Natural killer cell (primary cell): ENCODE measurements around the gene FGFR1OP2. TPM values are rescaled to one million over a fixed set of nuclear protein-coding genes. Genes with fewer than 3 reads are reported as not detected.

Experiments
- ATAC-seq, 3 donors: fragments of 150-1000 bp in 2 of 3; fragments of 200-7000 bp in 1 of 3; cut with Tn5 transposase; 1 replicate in 1 of 3; 2 replicates in 2 of 3; pipeline ENCODE4 v1.10.0; 2021; ENCODE audit warnings: mild to moderate bottlenecking in 2 of 3, moderate library complexity in 2 of 3
- DNase-seq, 2 donors: peaks; one replicate each; pipeline versions ENCODE4 v3.0.0 to v3.0.0-alpha.2; 2013 to 2021; ENCODE audit warnings: mixed read lengths in 1 of 2
- H3K27ac ChIP-seq: one replicate; pipeline ENCODE4 v1.5.1; 2013; ENCODE audit warnings: mild to moderate bottlenecking, low read length
- H3K27me3 ChIP-seq: one replicate; pipeline ENCODE4 v1.6.1; 2013; ENCODE audit warnings: low read length; ENCODE audit not compliant: control insufficient read depth, insufficient read depth
- H3K36me3 ChIP-seq: one replicate; pipeline ENCODE4 v1.6.1; 2013; ENCODE audit warnings: low read length; ENCODE audit not compliant: control insufficient read depth, insufficient read depth
- H3K4me1 ChIP-seq: one replicate; pipeline ENCODE4 v1.6.1; 2013; ENCODE audit warnings: low read length; ENCODE audit not compliant: control insufficient read depth, insufficient read depth
- H3K4me3 ChIP-seq: one replicate; pipeline ENCODE4 v1.5.1; 2013; ENCODE audit warnings: low read length
- H3K9me3 ChIP-seq: one replicate; pipeline ENCODE4 v1.6.1; 2013; ENCODE audit warnings: low read length; ENCODE audit not compliant: control insufficient read depth, insufficient read depth
- H3K27ac Mint-ChIP-seq, 2 donors: one replicate each; pipeline ENCODE4 v1.8.0; 2022; ENCODE audit warnings: mild to moderate bottlenecking in 2 of 2, mixed read lengths in 2 of 2, moderate library complexity in 1 of 2
- H3K27me3 Mint-ChIP-seq, 2 donors: one replicate each; pipeline ENCODE4 v1.8.0; 2022; ENCODE audit warnings: low read depth in 2 of 2, mixed read lengths in 2 of 2
- H3K36me3 Mint-ChIP-seq: one replicate; pipeline ENCODE4 v1.8.0; 2022; ENCODE audit warnings: mixed read lengths
- H3K4me1 Mint-ChIP-seq, 2 donors: one replicate each; pipeline ENCODE4 v1.8.0; 2022; ENCODE audit warnings: mixed read lengths in 2 of 2
- H3K4me3 Mint-ChIP-seq: one replicate; pipeline ENCODE4 v1.8.0; 2022; ENCODE audit warnings: mild to moderate bottlenecking, moderate library complexity, mixed read lengths
- H3K9me3 Mint-ChIP-seq, 2 donors: one replicate each; pipeline ENCODE4 v1.8.0; 2022; ENCODE audit warnings: mixed read lengths in 2 of 2
- WGBS: methylation state at CpG from one replicate; pipeline ENCODE4 v1.1.7; 2013; ENCODE audit warnings: missing lambda C conversion rate; ENCODE audit not compliant: insufficient coverage; 5-methylcytosine and 5-hydroxymethylcytosine counted together
- intact Hi-C: fragments of 100-400 bp; cut with micrococcal nuclease; formaldehyde crosslinking; loops from one replicate; pipeline ENCODE4 v1.14.2; 2022
- total RNA-seq, 4 donors: library from RNA; stranded (reverse); fragments of 120-200 nt in 1 of 4; gene quantifications; one replicate each; pipeline versions ENCODE4 v1.2.3 to v1.2.4, GENCODE V29; 2013 to 2022
- TF ChIP-seq, protein P1 (sequence below): fragments of 200-600 bp; IDR thresholded peaks from one replicate; pipeline ENCODE4 v1.8.0; 2022; ENCODE audit warnings: antibody characterized with exemption

Gene FGFR1OP2
- total RNA-seq, 3 donors from 2014 or later (not counting 1 experiment from before 2014, with no cell fraction given), result 43.3 to 59.9 (median 45.3) TPM

DNA sequence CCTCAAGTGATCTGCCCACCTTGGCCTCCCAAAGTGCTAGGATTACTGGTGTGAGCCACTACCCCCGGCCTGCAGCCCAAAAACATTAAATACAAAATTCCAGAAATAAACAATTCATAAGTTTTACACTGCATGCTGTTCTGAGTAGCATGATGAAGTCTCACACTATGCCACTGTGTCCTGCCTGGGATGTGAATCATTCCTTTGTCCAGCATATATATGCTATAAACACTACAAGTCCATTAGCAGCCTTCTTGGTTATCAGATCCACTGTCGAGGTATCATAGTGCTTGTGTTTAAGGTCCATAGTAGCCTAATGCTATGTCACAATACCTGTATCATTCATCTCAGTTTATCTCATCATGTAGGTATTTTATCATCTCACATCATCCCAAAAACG is 16.4 kb upstream of the FGFR1OP2 start:
- no peak for DNase-seq
- TF ChIP-seq, protein P1, sequence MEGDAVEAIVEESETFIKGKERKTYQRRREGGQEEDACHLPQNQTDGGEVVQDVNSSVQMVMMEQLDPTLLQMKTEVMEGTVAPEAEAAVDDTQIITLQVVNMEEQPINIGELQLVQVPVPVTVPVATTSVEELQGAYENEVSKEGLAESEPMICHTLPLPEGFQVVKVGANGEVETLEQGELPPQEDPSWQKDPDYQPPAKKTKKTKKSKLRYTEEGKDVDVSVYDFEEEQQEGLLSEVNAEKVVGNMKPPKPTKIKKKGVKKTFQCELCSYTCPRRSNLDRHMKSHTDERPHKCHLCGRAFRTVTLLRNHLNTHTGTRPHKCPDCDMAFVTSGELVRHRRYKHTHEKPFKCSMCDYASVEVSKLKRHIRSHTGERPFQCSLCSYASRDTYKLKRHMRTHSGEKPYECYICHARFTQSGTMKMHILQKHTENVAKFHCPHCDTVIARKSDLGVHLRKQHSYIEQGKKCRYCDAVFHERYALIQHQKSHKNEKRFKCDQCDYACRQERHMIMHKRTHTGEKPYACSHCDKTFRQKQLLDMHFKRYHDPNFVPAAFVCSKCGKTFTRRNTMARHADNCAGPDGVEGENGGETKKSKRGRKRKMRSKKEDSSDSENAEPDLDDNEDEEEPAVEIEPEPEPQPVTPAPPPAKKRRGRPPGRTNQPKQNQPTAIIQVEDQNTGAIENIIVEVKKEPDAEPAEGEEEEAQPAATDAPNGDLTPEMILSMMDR, result no peak
- no peaks in the 10 kb centered on the region for H3K27me3 ChIP-seq
- no peak overlapping the region for H3K4me3 ChIP-seq
- intact Hi-C loops, result no loop called here
- no peaks in the 10 kb centered on the region for H3K9me3 Mint-ChIP-seq
- H3K36me3 Mint-ChIP-seq, result no peaks in the 10 kb centered on the region
- 100% methylated on average over 2 of the region's 3 CpGs for WGBS
- H3K27ac Mint-ChIP-seq, result no peak overlapping the region
- H3K27me3 Mint-ChIP-seq, result no peaks in the 10 kb centered on the region
- H3K4me1 Mint-ChIP-seq, result no peaks in the 10 kb centered on the region
- H3K4me3 Mint-ChIP-seq, result no peak overlapping the region
- no peaks in the 10 kb centered on the region for H3K4me1 ChIP-seq
- no peaks in the 10 kb centered on the region for H3K9me3 ChIP-seq
- no peak for ATAC-seq
- H3K36me3 ChIP-seq, result peaks cover 54% of the 10 kb centered on the region
- no peak overlapping the region for H3K27ac ChIP-seq

DNA sequence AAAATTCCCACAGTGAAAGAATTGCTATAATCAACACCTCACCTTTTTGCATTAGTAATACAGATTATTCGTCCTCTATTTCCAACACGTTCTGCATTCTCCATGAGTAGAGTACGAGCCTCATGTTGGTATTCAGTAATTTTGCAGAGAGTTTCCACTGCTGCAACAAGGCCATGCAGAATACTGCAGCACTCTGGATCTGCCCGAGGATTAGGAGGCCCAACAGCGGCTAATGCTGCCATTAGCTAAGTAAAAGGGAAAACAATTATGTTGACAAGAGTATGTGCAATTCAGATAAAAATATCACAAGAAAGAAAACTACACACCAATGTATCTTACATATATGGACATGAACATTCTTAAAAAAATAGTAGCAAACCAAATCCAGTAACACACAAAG is 9.6 kb upstream of the FGFR1OP2 start:
- no peak overlapping the region for H3K4me3 ChIP-seq
- no peaks in the 10 kb centered on the region for H3K27me3 ChIP-seq
- Mint-ChIP-seq H3K9me3 (no peaks in the 10 kb centered on the region), H3K4me3 (no peak overlapping the region), H3K27ac (no peak overlapping the region), H3K27me3 (no peaks in the 10 kb centered on the region), H3K36me3 (no peaks in the 10 kb centered on the region), H3K4me1 (peaks cover 20 to 21% of the 10 kb centered on the region in 2 donors)
- 100% methylated on average over 5 of the region's 5 CpGs for WGBS
- peaks cover 42% of the 10 kb centered on the region for H3K36me3 ChIP-seq
- intact Hi-C loops, result no loop called here
- DNase-seq (no peak), ATAC-seq (no peak)
- TF ChIP-seq, protein P1, result no peak
- no peak overlapping the region for H3K27ac ChIP-seq
- H3K9me3 ChIP-seq, result no peaks in the 10 kb centered on the region
- no peaks in the 10 kb centered on the region for H3K4me1 ChIP-seq

- intact Hi-C loops, result no loop called here
- DNase-seq (no peak), ATAC-seq (no peak)
- H3K4me3 ChIP-seq, result no peak overlapping the region
- H3K9me3 Mint-ChIP-seq, result no peaks in the 10 kb centered on the region
- H3K27me3 ChIP-seq, result no peaks in the 10 kb centered on the region
- H3K36me3 ChIP-seq, result peaks cover 33% of the 10 kb centered on the region
- H3K27ac Mint-ChIP-seq, result no peak overlapping the region
- WGBS, result 91% methylated on average over 1 of the region's 2 CpGs
- H3K27ac ChIP-seq, result no peak overlapping the region
- no peaks in the 10 kb centered on the region for H3K9me3 ChIP-seq
- no peaks in the 10 kb centered on the region for H3K36me3 Mint-ChIP-seq
- H3K4me3 Mint-ChIP-seq, result no peak overlapping the region
- peaks cover 23 to 24% of the 10 kb centered on the region in 2 donors for H3K4me1 Mint-ChIP-seq
- TF ChIP-seq, protein P1, result no peak
- no peaks in the 10 kb centered on the region for H3K27me3 Mint-ChIP-seq
- H3K4me1 ChIP-seq, result no peaks in the 10 kb centered on the region
These were observed 8.7 kb upstream of the FGFR1OP2 start for GRCh38 chr12:26929590-26929989.

DNA sequence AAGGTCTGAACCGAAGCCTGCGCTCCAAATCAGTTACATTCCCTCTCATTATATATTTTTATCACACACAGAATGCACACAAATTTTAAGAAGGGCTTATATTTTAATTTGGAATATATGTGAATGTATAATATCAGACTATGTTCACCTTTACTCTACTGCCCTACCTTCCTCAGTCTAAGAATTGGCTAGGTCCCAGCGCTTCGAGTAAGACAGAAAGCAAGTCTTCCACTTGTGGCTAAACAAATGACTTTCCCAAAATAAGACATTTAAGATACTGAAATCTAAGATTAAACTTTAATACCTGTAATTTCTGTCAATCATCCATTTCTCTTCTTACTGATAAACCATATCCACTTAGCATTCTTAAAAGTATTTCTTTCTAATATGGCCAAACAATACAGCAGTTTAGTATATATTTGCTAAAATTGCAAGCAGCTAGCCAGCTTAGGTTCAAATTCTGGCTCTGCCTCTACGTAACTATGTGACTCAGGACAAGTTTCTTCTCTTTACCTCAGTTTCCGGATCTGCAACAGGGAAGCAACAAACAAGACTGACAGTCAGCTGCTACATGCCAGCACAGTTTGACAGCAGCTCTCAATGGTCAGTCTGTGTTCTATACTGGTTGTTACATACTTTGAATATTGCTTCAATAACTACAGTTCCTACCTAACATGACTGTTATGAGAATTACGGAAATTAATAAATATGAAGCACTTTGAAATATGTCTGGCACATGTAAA is 2.5 kb upstream of the FGFR1OP2 start:
- H3K4me1 ChIP-seq, result peaks cover 7% of the 10 kb centered on the region
- Mint-ChIP-seq H3K4me1 (peaks cover 71 to 75% of the 10 kb centered on the region in 2 donors), H3K27ac (peak overlapping the region; percentile 93 to 94), H3K27me3 (no peaks in the 10 kb centered on the region), H3K9me3 (no peaks in the 10 kb centered on the region), H3K36me3 (no peaks in the 10 kb centered on the region), H3K4me3 (peak overlapping the region; percentile 96)
- ATAC-seq (no peak), DNase-seq (peak in 1 of 2 donors; percentile 47)
- intact Hi-C loops, result no loop called here
- peak overlapping the region; percentile 95 for H3K27ac ChIP-seq
- no peaks in the 10 kb centered on the region for H3K27me3 ChIP-seq
- H3K9me3 ChIP-seq, result no peaks in the 10 kb centered on the region
- 29% methylated on average over 4 of the region's 7 CpGs for WGBS
- H3K4me3 ChIP-seq, result no peak overlapping the region
- TF ChIP-seq, protein P1, result no peak
- no peaks in the 10 kb centered on the region for H3K36me3 ChIP-seq
